KMS-11 (cell line): ENCODE results near the gene DSC3.

ENCODE experiments used
- H2AFZ ChIP-seq: fragments of 200-600 bp; sonication (generic); 2 replicates; pipeline ENCODE4 v1.6.1; 2016; ENCODE audit warnings: antibody characterized with exemption, mixed run types, low read depth
- H3K27ac ChIP-seq: fragments of 200-600 bp; sonication (generic); 2 replicates; pipeline ENCODE4 v1.6.1; 2016; ENCODE audit warnings: mild to moderate bottlenecking, mixed run types
- H3K27me3 ChIP-seq: fragments of 200-600 bp; sonication (generic); 2 replicates; pipeline ENCODE4 v1.6.1; 2017; ENCODE audit warnings: mild to moderate bottlenecking, low read depth, mixed run types, moderate library complexity; ENCODE audit not compliant: insufficient read depth
- H3K36me3 ChIP-seq: fragments of 200-600 bp; sonication (generic); 2 replicates; pipeline ENCODE4 v1.6.1; 2017; ENCODE audit warnings: mild to moderate bottlenecking, mixed run types; ENCODE audit not compliant: insufficient read depth
- H3K4me1 ChIP-seq: fragments of 200-600 bp; sonication (generic); 2 replicates; pipeline ENCODE4 v1.6.1; 2016; ENCODE audit warnings: mild to moderate bottlenecking, low read depth, mixed run types; ENCODE audit not compliant: poor library complexity, severe bottlenecking
- H3K4me2 ChIP-seq: fragments of 200-600 bp; sonication (generic); 2 replicates; pipeline ENCODE4 v1.7.0; 2016; ENCODE audit warnings: mild to moderate bottlenecking, mixed run types
- H3K4me3 ChIP-seq: fragments of 200-600 bp; sonication (generic); IDR thresholded peaks from 2 replicates; pipeline ENCODE4 v1.6.1; 2017; ENCODE audit warnings: low read depth, low read length, mixed read lengths; ENCODE audit not compliant: insufficient read depth
- H3K79me2 ChIP-seq: fragments of 200-600 bp; sonication (generic); 2 replicates; pipeline ENCODE4 v1.6.1; 2016; ENCODE audit warnings: low read depth, mixed run types; ENCODE audit not compliant: insufficient read depth
- H3K9ac ChIP-seq: fragments of 200-600 bp; sonication (generic); 2 replicates; pipeline ENCODE4 v1.6.1; 2016; ENCODE audit warnings: mild to moderate bottlenecking, mixed run types
- H4K20me1 ChIP-seq: fragments of 200-600 bp; sonication (generic); 2 replicates; pipeline ENCODE4 v1.6.1; 2016; ENCODE audit warnings: mild to moderate bottlenecking, mixed run types; ENCODE audit not compliant: insufficient read depth
- CTCF ChIP-seq: fragments of 200-600 bp; sonication (generic); conservative IDR thresholded peaks from 2 replicates; pipeline ENCODE4 v1.6.1; 2017; ENCODE audit warnings: low read depth, mild to moderate bottlenecking, antibody characterized with exemption, low read length, moderate library complexity, mixed read lengths

DSC3 gene

GRCh38 chr18:31043709-31044108 lies 1.2 kb upstream of the DSC3 start:
- Histone ChIP-seq H3K4me2 (no peak overlapping the region), H3K27me3 (no peaks in the 10 kb centered on the region), H3K27ac (no peak overlapping the region), H3K79me2 (no peaks in the 10 kb centered on the region), H3K36me3 (no peaks in the 10 kb centered on the region), H3K9ac (no peak overlapping the region), H2AFZ (no peak overlapping the region), H4K20me1 (no peaks in the 10 kb centered on the region), H3K4me3 (no peak overlapping the region), H3K4me1 (no peaks in the 10 kb centered on the region)
- TF ChIP-seq CTCF = no peak

GRCh38 chr18:31042084-31042405 lies 497 bp downstream of the DSC3 start:
- H3K4me3 ChIP-seq = no peak overlapping the region
- H3K4me2 ChIP-seq = no peak overlapping the region

DNA sequence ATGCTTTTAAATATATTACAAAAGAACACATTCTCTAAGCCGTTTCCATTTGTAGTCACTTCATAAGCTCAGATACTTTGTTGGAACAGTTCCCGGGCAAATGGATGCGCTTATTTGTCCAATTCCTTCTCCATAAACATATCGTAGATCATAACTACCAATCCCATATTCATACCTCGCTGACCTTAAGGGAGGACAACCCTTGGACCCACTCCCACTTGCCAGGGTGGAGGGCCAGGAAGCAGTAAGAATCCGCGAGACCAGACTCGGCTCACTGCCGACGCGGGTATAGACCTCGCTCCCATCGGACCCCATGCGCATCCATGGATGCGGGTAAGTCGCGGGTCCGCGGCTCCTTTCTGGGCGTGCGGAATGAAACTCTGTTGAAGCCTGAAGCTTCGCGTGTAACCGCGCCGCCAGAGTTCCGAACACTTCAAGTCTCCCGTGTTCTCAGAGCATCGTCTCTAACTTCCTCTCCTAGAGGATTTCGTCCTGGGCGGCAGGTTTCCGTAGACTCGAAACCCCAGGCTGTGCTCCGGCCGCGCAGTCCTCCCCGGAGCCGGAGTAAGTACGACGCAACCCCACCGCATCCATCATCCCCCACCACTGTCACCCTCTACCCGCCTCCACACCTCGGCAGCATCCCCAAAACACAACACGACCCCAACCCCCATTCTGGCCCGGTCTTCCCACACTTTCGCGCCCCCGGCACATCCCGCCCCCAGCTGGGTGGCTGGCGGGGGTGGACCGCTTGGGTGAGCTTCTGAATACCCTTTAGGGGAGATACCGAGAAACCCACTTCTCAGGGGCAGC lies 1.1 kb downstream of the DSC3 start:
- Histone ChIP-seq H3K4me1 (no peaks in the 10 kb centered on the region), H3K4me2 (no peak overlapping the region), H3K36me3 (no peaks in the 10 kb centered on the region), H3K79me2 (no peaks in the 10 kb centered on the region), H3K9ac (no peak overlapping the region), H3K4me3 (no peak overlapping the region), H4K20me1 (no peaks in the 10 kb centered on the region), H3K27me3 (no peaks in the 10 kb centered on the region), H3K27ac (no peak overlapping the region), H2AFZ (no peak overlapping the region)
- TF ChIP-seq CTCF = no peak

More at GRCh38 chr18:31042084-31042405, 497 bp downstream of the DSC3 start:
- TF ChIP-seq CTCF = no peak
- no peaks in the 10 kb centered on the region for H4K20me1 ChIP-seq
- H3K36me3 ChIP-seq = no peaks in the 10 kb centered on the region
- H2AFZ ChIP-seq = no peak overlapping the region
- H3K27ac ChIP-seq = no peak overlapping the region
- no peak overlapping the region for H3K9ac ChIP-seq
- H3K4me1 ChIP-seq = no peaks in the 10 kb centered on the region
- H3K79me2 ChIP-seq = no peaks in the 10 kb centered on the region
- no peaks in the 10 kb centered on the region for H3K27me3 ChIP-seq

DNA sequence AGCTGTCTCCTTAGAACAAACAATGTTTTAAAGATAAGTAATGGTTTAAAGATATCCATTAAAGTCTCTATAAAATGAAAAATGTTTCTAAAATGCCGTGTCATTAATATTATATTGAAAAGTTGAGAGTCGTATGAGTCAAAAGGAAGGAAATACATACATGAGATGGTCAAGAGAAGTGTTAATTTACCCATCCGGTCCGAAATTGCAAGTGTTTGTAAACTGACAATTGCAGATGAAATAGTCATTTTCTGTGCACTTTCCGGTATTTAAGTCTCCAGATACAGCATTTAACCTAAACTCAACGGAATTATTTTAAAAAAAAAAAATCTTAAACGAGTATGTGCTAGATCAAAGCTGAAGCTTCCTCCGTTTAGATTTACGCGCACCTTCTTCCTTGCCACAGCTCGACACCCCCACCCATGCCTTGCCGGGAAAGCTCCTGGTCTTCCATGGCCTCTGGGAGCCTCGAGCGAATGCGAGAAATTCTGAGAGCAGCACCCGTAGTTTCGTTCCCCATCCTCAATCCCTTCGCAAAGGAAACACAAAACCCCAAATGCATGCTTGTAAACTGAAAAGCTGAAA lies 1.8 kb downstream of the DSC3 start:
- Histone ChIP-seq H3K4me2 (no peak overlapping the region), H3K36me3 (no peaks in the 10 kb centered on the region), H3K9ac (no peak overlapping the region), H4K20me1 (no peaks in the 10 kb centered on the region), H2AFZ (no peak overlapping the region), H3K4me3 (no peak overlapping the region), H3K27me3 (no peaks in the 10 kb centered on the region), H3K79me2 (no peaks in the 10 kb centered on the region), H3K27ac (no peak overlapping the region), H3K4me1 (no peaks in the 10 kb centered on the region)
- no peak for TF ChIP-seq CTCF
